Measurements from ENCODE around the gene REPS2.
A peak's percentile ranks its signal among the peaks of the same experiment; 100 is the strongest.

The REPS2 gene

DNA sequence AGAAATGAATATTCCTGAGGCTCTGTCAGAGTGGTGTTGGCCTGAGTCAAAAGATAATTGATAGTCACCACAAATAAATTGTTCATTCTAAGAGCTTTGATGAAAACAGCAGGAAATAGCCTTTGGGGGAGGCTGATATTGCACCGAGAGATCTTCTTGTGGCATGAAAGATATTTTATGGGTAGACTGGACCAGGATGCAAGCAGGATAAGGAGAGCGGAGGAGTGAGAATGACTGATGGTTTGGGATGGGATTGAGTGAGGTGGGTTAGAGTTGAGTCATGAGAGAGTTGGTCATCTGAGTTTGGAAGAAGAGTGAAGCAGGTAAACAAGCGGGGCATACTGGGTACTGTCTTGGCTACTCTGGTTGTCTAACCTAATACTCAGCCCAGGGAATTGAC lies 88.7 kb downstream of the REPS2 start:
- DNase-seq (ENCODE audit: low read depth in 2 of 2) = no peak

DNA sequence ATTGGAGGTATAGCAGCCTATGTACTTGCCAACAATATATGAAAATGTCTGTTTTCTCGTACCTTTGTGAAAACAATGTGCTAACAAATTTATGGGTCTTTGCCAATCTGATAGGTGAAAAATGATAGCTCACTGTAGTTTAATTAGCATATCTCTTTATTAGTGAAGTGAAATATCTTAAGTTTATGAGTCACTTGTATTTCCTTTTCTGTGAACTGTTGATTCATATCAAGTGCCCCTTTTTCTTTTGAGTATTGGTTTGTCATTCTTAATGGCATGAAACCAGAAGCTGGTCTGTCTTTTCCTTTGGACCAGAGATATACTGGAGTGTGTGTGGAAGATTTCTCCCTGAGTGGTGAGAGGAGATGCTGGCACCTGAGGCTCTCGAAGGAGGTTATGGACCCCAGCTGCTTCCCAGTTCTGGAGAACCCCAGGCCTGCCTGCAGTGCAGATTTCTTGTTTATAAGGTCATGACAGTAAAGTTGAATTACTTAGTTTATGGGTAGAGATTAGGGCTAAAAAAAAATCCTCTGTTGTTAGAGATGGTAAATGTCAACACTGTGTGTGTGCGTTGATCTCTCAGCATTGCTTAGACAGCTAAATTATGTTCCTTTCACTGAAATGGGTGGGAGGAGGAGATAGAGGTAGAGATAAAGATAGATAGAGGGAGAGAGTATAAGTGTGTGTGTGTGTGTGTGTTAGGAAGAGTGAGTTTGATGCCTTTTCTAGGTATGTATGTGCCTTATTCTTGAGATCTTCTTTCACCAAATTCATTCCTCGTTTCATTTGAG lies 89.9 kb downstream of the REPS2 start:
- no peak for DNase-seq (ENCODE audit: low read depth in 2 of 2)

DNA sequence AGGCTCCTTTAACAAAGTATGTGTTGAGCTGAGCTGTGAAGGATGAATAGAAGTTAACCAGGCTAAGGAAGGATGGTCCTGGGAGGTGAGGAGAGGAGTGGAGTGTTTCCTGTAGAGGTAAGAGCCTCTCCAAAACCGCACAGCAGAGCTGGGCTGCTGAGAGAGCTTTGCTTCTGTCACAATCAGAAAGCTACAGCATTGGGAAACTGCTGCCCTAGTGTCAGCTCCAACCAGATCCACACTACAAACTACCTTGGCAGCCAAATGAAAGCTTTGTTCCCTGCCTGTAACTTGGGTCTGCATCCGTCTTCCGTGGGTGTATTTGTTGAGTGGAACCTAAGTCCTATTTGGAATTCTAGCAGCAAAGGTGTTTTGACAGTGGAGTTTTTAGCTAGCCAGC lies 91.8 kb downstream of the REPS2 start:
- DNase-seq (ENCODE audit: low read depth in 2 of 2) = no peak

DNA sequence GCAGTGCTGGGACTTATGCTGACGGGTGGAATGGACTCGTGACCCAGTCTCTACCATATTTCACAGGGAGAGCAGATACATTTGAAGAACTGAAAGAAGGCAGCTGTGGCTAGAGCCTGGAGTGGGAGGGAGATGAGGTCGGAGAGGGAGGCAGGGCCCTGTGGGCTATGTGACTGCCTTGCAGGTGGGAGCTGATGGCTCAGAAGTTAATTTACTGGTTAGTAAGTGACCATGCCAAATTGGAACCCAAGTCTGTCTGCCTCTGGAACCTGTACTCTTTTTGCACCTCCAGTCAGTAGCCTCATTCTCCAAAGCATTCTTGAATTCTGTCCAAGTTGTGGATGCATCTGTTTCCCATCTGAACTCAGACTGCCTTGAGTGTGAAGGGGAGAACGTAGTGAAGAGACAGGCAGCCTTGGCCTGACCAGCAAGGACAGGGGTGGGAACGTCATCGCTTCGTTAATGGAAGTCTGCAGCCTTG lies 92.3 kb downstream of the REPS2 start:
- no peak for DNase-seq (ENCODE audit: low read depth in 2 of 2)

DNA sequence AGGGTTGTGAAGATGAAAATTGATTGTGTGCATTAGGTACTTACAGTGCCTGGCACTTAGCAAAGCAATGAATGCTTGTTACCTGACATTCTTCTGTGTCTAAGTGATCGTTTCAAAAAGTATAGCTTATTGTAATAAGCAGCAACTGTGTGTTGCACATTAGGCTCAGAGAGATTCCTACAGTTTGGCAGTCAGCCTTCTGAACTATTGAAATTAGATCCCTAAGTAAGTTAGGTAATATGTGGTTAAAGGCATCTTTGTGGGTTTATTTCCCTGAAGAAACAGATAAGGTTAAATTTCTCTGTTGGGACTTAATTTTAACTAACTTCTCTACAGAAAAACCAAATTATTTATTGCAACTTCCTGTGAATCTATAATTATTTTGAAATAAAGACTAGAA lies 93.4 kb downstream of the REPS2 start:
- DNase-seq (ENCODE audit: low read depth in 2 of 2) = no peak

DNA sequence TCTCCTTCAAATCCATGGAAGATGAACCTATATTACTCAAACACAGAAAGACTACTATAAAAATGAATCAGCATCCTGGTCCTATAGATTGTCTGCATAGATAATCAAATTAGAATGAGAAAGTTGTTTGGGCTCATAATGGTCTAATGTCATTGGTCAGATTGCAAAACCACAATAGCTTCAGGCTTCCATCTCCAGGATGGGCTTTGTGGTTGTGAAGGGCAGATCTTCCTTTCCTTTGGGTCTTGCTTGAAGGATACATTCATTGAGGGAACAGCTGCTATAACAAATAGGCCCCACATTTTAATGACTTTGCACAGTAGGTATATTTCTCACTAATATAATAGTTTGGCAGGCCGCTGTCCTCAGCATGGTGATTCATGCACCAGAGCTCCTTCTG lies 94.3 kb downstream of the REPS2 start:
- no peak for DNase-seq (ENCODE audit: low read depth in 2 of 2)

DNA sequence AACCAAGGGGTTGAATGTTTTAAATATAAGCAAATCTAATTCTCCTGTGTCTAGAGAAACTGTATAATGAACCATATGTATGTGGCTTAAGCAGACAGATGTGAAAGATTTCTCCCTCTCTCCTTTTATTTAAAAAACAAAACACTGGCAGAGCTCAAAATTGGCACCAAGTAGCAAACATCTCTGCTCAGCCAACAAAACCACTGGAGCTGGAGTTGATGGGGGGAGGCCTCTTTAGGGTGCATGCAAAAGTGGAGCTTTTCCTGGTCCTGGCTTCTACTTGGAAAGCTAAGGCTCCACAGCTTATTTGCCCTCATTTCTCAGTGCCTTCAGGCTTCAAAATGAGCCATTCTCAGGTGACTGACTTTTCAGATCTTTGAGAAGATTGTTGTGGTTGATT lies 95.6 kb downstream of the REPS2 start:
- no peak for DNase-seq (ENCODE audit: low read depth in 2 of 2)

DNA sequence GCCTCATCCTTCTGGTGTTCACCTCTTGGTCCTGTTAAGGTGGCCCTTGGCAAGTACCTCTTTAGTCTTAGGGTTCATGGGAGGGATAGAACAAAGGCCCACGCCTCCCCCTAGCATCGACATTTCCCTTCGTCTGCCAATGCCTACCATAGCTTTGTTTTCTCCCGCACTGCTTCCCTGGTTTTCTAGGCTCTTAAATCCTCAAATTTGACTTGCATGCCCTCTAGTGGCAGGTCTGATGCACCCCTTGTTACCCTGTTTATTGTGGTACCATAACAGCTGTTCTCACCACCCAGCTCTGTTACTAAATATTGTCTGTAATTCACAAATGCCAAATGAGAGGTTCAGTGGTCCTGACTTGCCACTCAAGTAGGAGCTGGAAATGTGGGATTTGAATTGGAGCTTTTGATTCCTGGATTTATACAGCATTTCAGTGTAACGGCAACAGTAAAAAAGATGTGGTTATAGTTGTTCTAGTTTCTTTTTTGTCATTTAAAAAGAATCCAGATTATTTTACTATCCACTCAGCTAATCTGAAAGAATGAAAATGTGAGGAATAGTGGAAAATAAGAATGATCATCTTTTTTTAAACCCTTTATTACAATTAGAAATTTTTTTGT lies 100.1 kb downstream of the REPS2 start:
- peak; percentile 6 for DNase-seq (ENCODE audit: low read depth in 2 of 2)

DNA sequence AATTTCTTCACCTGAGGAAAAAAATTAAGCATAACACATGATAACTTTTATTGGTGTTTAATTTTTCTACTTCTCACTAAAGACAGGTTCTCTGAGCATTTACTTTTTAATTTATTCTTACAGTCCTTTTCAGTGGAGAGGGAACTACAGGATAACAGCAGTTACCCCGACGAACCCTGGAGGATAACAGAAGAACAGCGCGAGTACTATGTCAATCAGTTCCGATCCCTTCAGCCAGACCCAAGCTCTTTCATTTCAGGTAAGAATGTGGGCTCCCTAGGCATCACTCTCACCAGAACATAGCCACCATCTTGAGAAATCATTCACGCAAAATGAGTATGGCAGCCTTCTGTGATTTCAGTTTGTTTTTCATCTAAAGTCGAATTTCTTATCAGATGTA lies 100.8 kb downstream of the REPS2 start:
- DNase-seq (ENCODE audit: low read depth in 2 of 2) = no peak

DNA sequence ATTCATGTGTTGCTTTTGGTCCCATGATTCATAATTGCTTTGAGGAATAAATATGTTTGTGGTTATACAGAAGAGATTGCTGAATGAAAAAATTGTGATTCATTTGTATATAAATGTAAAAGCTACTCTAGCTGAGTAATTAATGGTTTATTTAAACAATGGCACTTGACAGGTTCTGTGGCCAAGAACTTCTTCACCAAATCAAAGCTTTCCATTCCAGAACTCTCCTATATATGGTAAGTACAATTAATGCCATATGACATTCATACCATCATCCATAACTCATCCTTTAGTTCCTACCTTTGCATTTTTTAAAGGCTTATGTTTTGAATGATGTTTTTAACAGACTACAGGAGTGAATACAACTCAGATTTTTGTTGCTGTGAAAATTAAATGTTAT lies 105.8 kb downstream of the REPS2 start:
- DNase-seq (ENCODE audit: low read depth in 2 of 2) = no peak

DNA sequence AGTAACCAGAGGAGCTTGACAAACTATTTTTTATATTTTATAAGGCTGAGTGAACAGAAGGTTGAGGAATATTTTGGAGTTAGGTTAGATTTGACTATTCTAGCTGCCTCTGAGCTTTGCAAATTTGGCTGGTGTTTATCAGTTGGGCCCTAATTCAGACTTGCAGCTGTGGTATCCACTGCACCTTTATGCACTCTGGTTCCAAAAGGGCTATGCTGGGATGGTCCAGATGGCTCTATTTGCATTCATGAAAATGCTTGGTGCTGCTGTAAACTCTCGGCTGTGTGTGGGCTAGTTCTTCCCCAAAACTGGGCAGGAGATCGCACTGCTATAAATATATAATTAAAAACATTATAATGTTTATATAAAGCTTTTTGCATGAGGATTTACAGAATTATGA lies 106.3 kb downstream of the REPS2 start:
- no peak for DNase-seq (ENCODE audit: low read depth in 2 of 2)

DNA sequence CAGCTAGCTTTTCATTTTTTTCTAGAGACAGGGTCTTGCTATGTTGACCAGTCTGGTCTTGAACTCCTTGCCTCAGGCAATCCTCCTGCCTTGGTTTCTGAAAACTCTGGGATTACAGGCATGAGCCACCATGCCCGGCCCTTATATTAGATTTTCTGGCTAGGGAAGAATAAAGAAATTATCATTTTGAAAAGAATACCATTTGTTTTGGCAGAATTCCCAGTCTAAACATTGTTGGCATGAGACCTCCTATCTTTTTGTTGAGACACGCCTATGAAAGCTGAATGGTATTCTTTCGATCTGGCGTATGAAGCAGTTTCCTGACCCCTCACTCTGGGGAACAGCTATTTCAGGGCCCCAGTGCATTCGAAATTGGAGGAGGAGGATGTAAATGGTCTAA lies 107.0 kb downstream of the REPS2 start:
- DNase-seq (ENCODE audit: low read depth in 2 of 2) = no peak

DNA sequence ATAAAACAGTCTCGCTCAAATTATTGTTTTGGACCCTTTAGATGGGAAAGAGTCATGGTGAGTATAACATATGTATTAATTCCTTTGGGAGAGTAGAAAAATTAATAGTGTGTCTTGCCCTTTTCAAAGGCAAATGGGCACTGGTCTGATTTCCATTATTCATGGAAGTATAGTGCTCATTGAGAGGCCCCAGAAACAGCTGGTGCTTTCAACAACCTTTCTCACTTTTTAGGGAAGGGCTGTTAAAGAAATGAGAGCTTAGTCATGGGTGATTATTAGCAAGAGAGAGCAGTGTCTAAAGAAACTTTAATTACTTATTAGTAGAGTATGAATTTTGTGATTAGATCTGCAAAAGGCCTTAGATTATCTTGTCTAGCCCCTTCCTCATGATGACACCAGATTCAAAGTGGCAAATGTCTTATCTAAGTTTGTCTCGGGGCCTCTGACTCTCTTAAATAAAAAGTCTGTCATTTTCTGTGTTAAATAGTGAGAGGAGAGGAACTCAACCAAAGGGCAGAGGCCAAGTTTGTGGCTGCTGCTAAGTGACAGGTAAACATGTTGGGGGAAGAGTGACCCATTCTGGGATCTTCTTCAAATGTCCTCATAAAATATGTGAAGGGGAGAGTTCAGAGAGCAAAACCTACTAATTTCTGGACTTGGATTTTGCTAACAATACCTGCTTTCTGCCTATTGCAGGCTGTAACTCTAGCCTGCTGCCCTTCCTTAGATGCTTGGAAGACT lies 110.6 kb downstream of the REPS2 start:
- no peak for DNase-seq (ENCODE audit: low read depth in 2 of 2)

DNA sequence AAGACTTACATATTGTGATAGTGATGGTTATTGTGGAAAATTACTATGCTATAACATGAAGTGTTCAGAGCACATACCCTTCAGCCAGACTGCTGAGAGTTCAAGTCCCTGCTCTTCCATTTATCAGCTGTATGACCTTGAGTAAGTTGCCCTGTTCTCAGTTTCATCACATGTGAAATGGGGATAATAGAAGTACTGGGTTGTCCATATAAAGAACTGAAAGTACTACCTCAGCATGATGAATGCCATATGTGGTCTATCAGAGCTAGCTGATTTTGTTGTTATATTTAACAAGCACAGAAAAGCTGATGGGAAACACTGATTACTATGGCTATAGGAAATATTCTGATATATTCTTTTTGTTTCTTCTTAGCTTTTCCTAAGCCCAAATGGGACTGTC lies 115.6 kb downstream of the REPS2 start:
- no peak for DNase-seq (ENCODE audit: low read depth in 2 of 2)

DNA sequence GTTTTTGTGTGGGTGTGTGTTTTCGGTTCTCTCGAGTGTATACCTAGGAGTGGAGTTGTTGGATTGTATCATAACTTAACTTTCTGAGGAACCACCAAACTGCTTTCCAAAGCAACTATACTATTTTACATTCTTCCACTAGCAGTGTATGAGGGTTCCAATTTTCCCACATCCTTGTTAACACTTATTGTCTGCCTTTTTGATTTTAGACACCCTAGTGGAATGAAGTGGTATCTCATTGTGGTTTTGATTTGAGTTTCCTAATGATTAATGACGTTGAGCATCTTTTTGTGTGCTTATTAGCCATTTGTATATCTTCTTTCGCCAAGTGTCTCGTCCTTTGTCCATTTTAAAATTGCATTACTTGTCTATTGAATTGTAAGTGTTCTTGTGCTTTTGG lies 118.6 kb downstream of the REPS2 start:
- DNase-seq (ENCODE audit: low read depth in 2 of 2) = no peak

DNA sequence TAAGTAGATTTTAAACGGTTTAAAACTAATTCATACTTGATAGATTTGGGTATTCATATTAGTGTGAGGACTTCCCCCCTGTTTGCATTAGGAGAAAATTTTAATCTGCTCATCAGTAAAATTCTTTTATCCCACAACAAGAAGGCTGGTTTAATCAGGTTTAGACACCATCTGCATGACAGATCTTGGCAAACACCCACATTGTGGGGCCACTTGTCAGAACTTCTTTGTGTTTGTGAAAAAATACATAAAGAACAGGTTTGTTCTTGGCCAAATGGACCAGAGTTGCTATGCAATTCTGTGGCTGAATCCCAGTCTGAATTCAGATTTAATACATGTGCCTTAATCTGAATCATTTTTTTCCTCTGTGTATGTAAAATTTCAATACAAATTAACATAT lies 121.1 kb downstream of the REPS2 start:
- no peak for DNase-seq (ENCODE audit: low read depth in 2 of 2)

DNA sequence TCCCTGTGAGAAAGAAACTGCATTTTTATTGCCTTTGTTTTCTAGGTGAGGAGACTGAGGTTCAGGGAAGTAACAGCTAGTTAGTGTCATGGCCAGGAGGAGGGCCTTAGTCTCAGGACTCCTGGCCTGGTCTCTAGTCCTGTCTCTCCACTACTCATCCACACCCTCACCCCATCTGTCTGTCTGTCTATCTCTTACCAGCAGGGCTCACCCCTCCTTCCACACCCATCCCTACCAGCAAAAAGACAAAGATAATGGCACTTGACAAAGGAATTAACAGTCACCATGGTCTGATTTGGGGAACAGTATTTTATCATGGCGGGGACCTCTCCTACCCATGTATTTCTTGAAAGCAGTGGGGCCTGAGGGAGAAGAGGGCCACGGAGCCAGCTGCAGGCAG lies 125.8 kb downstream of the REPS2 start:
- DNase-seq (ENCODE audit: low read depth in 2 of 2) = no peak

DNA sequence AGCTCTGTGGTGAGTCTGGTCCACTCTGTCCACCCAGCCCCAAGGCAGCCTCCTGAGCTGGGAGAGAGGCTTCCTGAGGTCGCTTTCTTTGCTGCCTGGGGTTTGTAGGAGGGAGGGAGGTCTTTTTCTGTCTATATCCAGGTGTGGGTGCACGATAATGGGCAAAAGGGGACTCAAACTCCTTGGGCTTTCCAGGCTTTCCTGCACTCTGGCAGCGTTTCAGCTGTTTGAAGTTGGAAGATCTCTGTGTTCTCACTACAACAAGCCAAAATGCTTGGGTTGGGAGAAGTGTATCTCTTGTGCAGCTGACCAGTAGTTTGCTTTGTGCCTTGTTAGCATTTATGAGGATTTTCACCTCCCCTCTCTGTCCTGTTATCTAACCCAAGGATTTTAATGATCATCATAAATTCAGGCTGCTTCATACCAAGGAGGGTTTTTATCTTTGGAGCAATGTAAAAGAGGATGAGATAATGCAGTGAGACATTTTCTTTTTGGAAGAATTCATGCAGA lies 126.3 kb downstream of the REPS2 start:
- no peak for DNase-seq (ENCODE audit: low read depth in 2 of 2)

DNA sequence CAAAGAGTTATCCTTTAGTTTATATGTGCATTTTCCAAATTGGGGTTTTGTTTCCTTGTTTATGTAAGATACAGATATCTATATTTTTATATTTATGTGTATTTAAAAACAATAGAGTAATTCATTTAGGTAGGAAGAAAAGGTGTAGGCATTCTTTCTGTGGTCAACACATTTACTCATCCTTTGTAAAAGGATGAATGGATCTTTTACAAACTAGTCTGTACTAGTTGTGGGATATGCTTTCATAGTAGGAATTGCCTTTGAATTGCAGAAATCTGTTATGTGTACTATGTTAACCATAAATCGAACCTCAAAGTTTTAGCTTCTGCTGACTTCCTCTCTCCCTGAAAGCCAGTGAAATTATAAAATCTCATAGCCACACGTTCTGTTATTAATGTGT lies 128.5 kb downstream of the REPS2 start:
- no peak for DNase-seq (ENCODE audit: low read depth in 2 of 2)

DNA sequence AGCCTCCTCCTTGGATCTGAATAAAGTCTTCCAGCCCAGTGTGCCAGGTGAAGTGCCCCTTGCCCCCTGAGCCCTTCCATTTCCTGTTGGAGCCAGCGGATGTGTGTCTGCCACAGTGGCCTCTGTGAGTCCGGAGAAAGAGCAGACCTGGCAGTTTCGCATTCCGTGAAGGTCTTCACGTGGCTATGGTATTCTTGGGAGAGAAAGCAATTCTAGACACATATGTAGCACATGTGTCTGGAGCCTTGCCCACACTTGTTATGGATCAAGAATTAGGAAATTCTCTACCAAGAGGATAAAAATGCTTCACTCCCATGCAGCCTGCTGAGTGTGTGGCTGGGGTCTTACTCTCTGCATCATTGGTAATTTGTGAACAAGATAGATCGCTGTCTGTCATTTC lies 130.9 kb downstream of the REPS2 start:
- DNase-seq (ENCODE audit: low read depth in 2 of 2) = no peak

DNA sequence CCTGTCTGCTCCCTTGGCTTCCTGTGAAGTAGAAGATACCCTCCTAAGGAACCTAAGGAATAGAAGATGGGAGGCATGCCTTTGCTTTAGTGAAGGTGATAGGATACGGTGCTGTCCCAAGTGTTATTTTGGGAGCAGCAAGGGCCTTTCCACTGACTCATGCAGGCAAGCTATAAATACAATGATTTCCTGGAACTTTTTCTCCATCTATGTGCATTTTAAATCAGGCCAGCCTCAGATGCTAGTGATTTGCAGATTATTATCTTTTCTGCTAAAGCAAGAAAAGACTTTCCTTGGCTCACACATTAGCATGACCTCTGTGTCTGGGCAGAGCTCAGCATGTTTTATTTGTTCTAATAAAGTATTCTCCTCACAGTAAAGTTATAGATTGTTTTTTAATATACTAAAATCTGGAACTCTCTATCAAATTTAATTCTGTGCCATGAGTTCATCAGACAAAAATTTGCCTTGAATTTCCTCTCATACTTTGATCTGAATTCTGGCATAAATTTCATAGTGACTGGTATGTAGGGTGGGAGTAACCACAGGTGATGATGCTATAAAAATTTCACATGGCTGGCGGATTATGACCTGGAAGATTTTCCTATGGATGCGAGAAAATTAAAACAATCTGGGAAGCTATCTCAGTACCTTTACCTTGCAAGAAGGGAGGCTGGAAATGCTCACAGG lies 131.7 kb downstream of the REPS2 start:
- no peak for DNase-seq (ENCODE audit: low read depth in 2 of 2)

DNA sequence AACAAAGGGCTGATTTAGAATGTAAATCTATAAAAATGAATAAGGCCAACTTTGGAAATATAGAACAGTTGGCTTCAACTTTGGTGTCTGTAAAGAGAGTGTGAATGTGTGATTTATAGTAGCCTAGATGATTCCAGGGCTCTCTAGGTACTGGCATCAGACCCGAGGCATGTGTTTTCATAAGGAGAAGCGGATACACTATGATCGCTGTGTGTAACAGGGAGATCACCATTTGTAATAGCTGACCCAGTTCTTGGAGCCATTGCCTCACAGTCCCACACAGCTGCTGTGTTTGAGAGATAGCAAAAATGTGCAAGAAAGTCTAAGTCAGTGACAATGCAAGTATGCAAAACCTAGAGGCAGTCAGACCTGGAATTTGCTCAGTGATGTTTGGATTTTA lies 135.1 kb downstream of the REPS2 start:
- no peak for DNase-seq (ENCODE audit: low read depth in 2 of 2)
